ENCODE measurements around the gene TBATA.
A peak's percentile ranks its signal among the peaks of the same experiment; 100 is the strongest.

TBATA gene

GRCh38 chr10:70785190-70785589 lies at the start of gene TBATA:
TBATA (minus strand) TSS chr10:70785377; CDS start chr10:70783379, 1,998 bp downstream.
- peak; percentile 4 for DNase-seq

- DNase-seq: no peak
These were observed 49.4 kb upstream of the TBATA start for GRCh38 chr10:70834441-70835151.

GRCh38 chr10:70834021-70834420 lies 48.8 kb upstream of the TBATA start:
- DNase-seq: no peak

- no peak for DNase-seq
These were observed 48.4 kb upstream of the TBATA start for GRCh38 chr10:70833601-70834000.

- DNase-seq: no peak
These were observed 47.8 kb upstream of the TBATA start for GRCh38 chr10:70832852-70833528.

GRCh38 chr10:70832221-70832620 lies 47.0 kb upstream of the TBATA start:
- DNase-seq: no peak

- no peak for DNase-seq
These were observed 45.0 kb upstream of the TBATA start for GRCh38 chr10:70830164-70830563.

- DNase-seq: no peak
These were observed 44.4 kb upstream of the TBATA start for GRCh38 chr10:70829543-70829942.

- no peak for DNase-seq
These were observed 43.7 kb upstream of the TBATA start for GRCh38 chr10:70828923-70829322.

- DNase-seq: no peak
These were observed 42.0 kb upstream of the TBATA start for GRCh38 chr10:70827086-70827757.

GRCh38 chr10:70822076-70822820 lies 37.1 kb upstream of the TBATA start:
- no peak for DNase-seq

GRCh38 chr10:70820976-70821750 lies 36.0 kb upstream of the TBATA start:
- peak; percentile 11 for DNase-seq

GRCh38 chr10:70816220-70816894 lies 31.2 kb upstream of the TBATA start:
- peak; percentile 36 for DNase-seq

- peak; percentile 85 for DNase-seq
These were observed 30.5 kb upstream of the TBATA start, which contains the start of gene SGPL1 for GRCh38 chr10:70815504-70816219. SGPL1 (plus strand) TSS chr10:70815948; CDS start chr10:70816854, 906 bp downstream.

GRCh38 chr10:70814126-70814525 lies 28.9 kb upstream of the TBATA start:
- DNase-seq: no peak

- no peak for DNase-seq
These were observed 27.6 kb upstream of the TBATA start for GRCh38 chr10:70812814-70813213.

- DNase-seq: no peak
These were observed 26.7 kb upstream of the TBATA start for GRCh38 chr10:70811881-70812280.

GRCh38 chr10:70810967-70811366 lies 25.8 kb upstream of the TBATA start:
- DNase-seq: no peak

- no peak for DNase-seq
These were observed 24.5 kb upstream of the TBATA start for GRCh38 chr10:70809726-70810125.

GRCh38 chr10:70809011-70809611 lies 23.9 kb upstream of the TBATA start:
- DNase-seq: no peak

GRCh38 chr10:70807556-70807955 lies 22.4 kb upstream of the TBATA start:
- DNase-seq: no peak

All from CD4-positive, alpha-beta T cell treated with Interleukin-17A for 1 hour (primary cell).